ENCODE results near the gene COL4A6.

The COL4A6 gene

DNA sequence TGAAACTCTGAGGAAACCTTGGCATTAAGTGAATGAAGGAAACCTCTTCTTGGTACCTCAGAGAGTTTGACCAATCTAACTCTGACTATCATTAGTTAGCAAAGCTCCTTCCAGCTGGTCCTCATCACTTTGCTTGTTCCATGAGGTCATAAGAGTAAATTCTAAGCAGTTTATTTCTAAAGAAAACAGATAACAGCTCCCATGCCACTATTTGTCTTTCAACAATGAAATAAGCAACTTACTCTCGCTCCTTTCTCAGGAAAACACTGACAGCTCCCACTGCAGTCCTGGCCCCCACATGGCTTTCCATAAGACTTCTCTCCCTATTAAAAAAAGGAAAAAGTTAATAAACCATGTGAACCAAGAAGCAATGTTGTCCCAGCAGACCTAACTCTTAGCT lies 127.7 kb downstream of the COL4A6 start:
- H3K4me3 ChIP-seq (ENCODE audit: low read depth, low read length, poor library complexity, severe bottlenecking) = no peak overlapping the region
- no peaks in the 10 kb centered on the region for H4K20me1 ChIP-seq (ENCODE audit: insufficient read depth, low read length)
- H3K79me2 ChIP-seq (ENCODE audit: insufficient read depth, low read length) = no peaks in the 10 kb centered on the region
- H3K9ac ChIP-seq (ENCODE audit: low read length) = no peak overlapping the region
- H3K27ac ChIP-seq (ENCODE audit: low read depth, low read length, poor library complexity, severe bottlenecking) = no peak overlapping the region
- no peaks in the 10 kb centered on the region for H3K9me3 ChIP-seq (ENCODE audit: low read length)
- no peaks in the 10 kb centered on the region for H3F3A ChIP-seq (ENCODE audit: insufficient read depth, low read length)
- H3K9me2 ChIP-seq (ENCODE audit: low read depth, low read length) = no peaks in the 10 kb centered on the region
- no peaks in the 10 kb centered on the region for H3K4me1 ChIP-seq (ENCODE audit: insufficient read depth, low read length, severe bottlenecking)
- no peak overlapping the region for H3K4me2 ChIP-seq (ENCODE audit: low read length)
- no peaks in the 10 kb centered on the region for H3K36me3 ChIP-seq (ENCODE audit: insufficient read depth, low read length)
- no peak for TF ChIP-seq EZH2 (IDR thresholded peaks at IDR 0.05; ENCODE audit: borderline replicate concordance, low read length)
- TF ChIP-seq, protein P1, sequence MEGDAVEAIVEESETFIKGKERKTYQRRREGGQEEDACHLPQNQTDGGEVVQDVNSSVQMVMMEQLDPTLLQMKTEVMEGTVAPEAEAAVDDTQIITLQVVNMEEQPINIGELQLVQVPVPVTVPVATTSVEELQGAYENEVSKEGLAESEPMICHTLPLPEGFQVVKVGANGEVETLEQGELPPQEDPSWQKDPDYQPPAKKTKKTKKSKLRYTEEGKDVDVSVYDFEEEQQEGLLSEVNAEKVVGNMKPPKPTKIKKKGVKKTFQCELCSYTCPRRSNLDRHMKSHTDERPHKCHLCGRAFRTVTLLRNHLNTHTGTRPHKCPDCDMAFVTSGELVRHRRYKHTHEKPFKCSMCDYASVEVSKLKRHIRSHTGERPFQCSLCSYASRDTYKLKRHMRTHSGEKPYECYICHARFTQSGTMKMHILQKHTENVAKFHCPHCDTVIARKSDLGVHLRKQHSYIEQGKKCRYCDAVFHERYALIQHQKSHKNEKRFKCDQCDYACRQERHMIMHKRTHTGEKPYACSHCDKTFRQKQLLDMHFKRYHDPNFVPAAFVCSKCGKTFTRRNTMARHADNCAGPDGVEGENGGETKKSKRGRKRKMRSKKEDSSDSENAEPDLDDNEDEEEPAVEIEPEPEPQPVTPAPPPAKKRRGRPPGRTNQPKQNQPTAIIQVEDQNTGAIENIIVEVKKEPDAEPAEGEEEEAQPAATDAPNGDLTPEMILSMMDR (IDR thresholded peaks at IDR 0.05; ENCODE audit: low read length) = no peak
- H2AFZ ChIP-seq (ENCODE audit: low read length) = no peak overlapping the region
- H3K27me3 ChIP-seq (ENCODE audit: insufficient read depth, low read length) = no peaks in the 10 kb centered on the region

DNA sequence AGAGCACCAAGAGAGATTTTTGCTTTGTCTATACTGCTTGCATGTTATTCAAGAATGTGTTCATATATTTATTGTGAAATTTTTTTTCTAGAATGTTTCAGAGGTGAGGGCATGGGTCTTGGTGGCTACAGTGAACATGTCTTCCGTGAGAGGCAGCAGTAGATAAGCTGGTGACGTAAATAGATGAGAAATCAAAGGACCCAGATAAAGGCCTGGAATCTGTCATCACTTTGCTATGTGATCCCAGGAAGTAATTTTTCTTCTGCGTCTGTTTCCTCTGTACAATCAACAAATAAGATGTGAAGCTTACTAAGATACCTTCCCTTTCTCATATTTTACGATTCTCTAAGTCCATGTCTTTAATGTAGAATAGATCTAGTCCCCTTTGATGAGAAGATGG lies 129.1 kb downstream of the COL4A6 start:
- no peaks in the 10 kb centered on the region for H3K36me3 ChIP-seq (ENCODE audit: insufficient read depth, low read length)
- H3K9ac ChIP-seq (ENCODE audit: low read length) = no peak overlapping the region
- H3K4me3 ChIP-seq (ENCODE audit: low read depth, low read length, poor library complexity, severe bottlenecking) = no peak overlapping the region
- H3K4me1 ChIP-seq (ENCODE audit: insufficient read depth, low read length, severe bottlenecking) = no peaks in the 10 kb centered on the region
- H3K9me2 ChIP-seq (ENCODE audit: low read depth, low read length) = no peaks in the 10 kb centered on the region
- H3K4me2 ChIP-seq (ENCODE audit: low read length) = no peak overlapping the region
- H3K27ac ChIP-seq (ENCODE audit: low read depth, low read length, poor library complexity, severe bottlenecking) = no peak overlapping the region
- H3K79me2 ChIP-seq (ENCODE audit: insufficient read depth, low read length) = no peaks in the 10 kb centered on the region
- H3F3A ChIP-seq (ENCODE audit: insufficient read depth, low read length) = no peaks in the 10 kb centered on the region
- no peaks in the 10 kb centered on the region for H3K9me3 ChIP-seq (ENCODE audit: low read length)
- no peaks in the 10 kb centered on the region for H4K20me1 ChIP-seq (ENCODE audit: insufficient read depth, low read length)
- no peaks in the 10 kb centered on the region for H3K27me3 ChIP-seq (ENCODE audit: insufficient read depth, low read length)
- no peak for TF ChIP-seq EZH2 (IDR thresholded peaks at IDR 0.05; ENCODE audit: borderline replicate concordance, low read length)
- TF ChIP-seq, protein P1 (IDR thresholded peaks at IDR 0.05; ENCODE audit: low read length) = no peak
- H2AFZ ChIP-seq (ENCODE audit: low read length) = no peak overlapping the region

DNA sequence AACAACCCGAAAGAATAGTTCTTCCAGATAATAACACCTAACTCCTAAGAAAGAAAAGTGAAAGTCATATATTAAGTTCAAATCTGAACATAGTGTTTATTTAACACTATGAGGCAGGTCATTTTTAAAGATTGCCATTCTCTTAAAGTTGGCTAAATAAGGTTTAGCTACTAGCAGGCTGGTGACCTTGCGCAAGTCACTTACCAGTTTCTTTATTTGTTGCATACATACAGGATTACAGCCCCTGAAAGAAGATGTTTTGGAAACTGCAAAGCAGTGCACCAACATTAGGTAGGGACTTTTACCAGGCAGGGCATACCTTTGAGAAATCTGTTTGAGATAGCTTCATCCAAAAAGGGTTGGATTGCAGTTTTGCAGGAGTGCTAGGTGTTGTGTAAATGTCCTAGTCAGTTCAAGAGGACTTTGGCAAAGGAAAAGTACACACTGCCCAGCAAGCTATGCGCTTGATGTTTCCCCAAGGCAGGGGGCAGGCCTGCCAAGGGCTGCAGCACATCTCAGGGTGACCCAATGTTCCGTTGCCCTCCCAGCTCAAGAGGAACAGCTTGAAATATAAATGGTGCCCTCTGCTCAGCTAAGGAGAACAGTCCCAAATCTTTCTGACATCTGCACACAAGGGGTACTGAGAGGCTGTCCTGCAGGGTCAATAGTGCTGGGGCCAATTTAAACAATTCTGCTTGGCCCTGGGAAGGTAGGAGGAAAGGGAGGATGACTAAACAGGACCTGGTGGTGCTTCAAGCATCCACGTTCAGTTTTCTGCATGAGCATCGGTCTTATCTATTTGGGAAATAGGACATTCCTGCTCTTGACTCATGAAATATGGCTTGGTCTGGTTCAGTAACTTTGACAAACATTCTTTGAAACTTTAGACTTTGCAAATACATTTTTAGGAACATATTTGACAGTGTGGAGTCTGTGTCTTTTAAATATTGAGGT lies 130.8 kb downstream of the COL4A6 start:
- TF ChIP-seq, protein P1 (IDR thresholded peaks at IDR 0.05; ENCODE audit: low read length) = no peak
- no peak for TF ChIP-seq EZH2 (IDR thresholded peaks at IDR 0.05; ENCODE audit: borderline replicate concordance, low read length)
- Histone ChIP-seq H4K20me1 (ENCODE audit: insufficient read depth, low read length) (no peaks in the 10 kb centered on the region), H3F3A (ENCODE audit: insufficient read depth, low read length) (no peaks in the 10 kb centered on the region), H3K4me2 (ENCODE audit: low read length) (no peak overlapping the region), H3K27ac (ENCODE audit: low read depth, low read length, poor library complexity, severe bottlenecking) (no peak overlapping the region), H3K9me3 (ENCODE audit: low read length) (no peaks in the 10 kb centered on the region), H3K4me3 (ENCODE audit: low read depth, low read length, poor library complexity, severe bottlenecking) (no peak overlapping the region), H3K4me1 (ENCODE audit: insufficient read depth, low read length, severe bottlenecking) (no peaks in the 10 kb centered on the region), H3K9me2 (ENCODE audit: low read depth, low read length) (no peaks in the 10 kb centered on the region), H3K27me3 (ENCODE audit: insufficient read depth, low read length) (no peaks in the 10 kb centered on the region), H2AFZ (ENCODE audit: low read length) (no peak overlapping the region), H3K36me3 (ENCODE audit: insufficient read depth, low read length) (no peaks in the 10 kb centered on the region), H3K9ac (ENCODE audit: low read length) (no peak overlapping the region), H3K79me2 (ENCODE audit: insufficient read depth, low read length) (no peaks in the 10 kb centered on the region)

All from OCI-LY1 (cell line).